ENCODE measurements around the gene MAGI3. TPM values are rescaled to one million over a fixed set of nuclear protein-coding genes. Genes with fewer than 3 reads are reported as not detected.
"Not testable (repeated sequence)": the region's sequence is repeated elsewhere in the genome, so short reads cannot be mapped to it uniquely, and the experiment has no call there.

MAGI3 gene
- total RNA-seq, 1 donor from 2014 or later, result 33.1 TPM

GRCh38 chr1:113581323-113581722 lies 191.0 kb downstream of the MAGI3 start:
- no peak for DNase-seq

GRCh38 chr1:113582084-113582483 lies 191.8 kb downstream of the MAGI3 start:
- DNase-seq, result no peak

- no peak for DNase-seq
Observed at GRCh38 chr1:113587475-113587874, 197.2 kb downstream of the MAGI3 start.

- no peak for DNase-seq
Observed at GRCh38 chr1:113592230-113592629, 201.9 kb downstream of the MAGI3 start.

- no peak for DNase-seq
Observed at GRCh38 chr1:113593550-113594297, 203.4 kb downstream of the MAGI3 start.

GRCh38 chr1:113604466-113604865 lies 214.2 kb downstream of the MAGI3 start:
- DNase-seq, result not testable (repeated sequence)

- DNase-seq, result no peak
Observed at GRCh38 chr1:113605146-113605545, 214.8 kb downstream of the MAGI3 start.

- no peak for DNase-seq
Observed at GRCh38 chr1:113608399-113608798, 218.1 kb downstream of the MAGI3 start.

GRCh38 chr1:113610372-113610771 lies 220.1 kb downstream of the MAGI3 start:
- no peak for DNase-seq

GRCh38 chr1:113615425-113615824 lies 225.1 kb downstream of the MAGI3 start:
- no peak for DNase-seq

GRCh38 chr1:113616156-113616555 lies 225.8 kb downstream of the MAGI3 start:
- DNase-seq, result peak; percentile 26

- no peak for DNase-seq
Observed at GRCh38 chr1:113617438-113618141, 227.3 kb downstream of the MAGI3 start.

- no peak for DNase-seq
Observed at GRCh38 chr1:113628997-113629396, 238.7 kb downstream of the MAGI3 start.

GRCh38 chr1:113630340-113631327 lies 240.3 kb downstream of the MAGI3 start:
- no peak for DNase-seq

- no peak for DNase-seq
Observed at GRCh38 chr1:113641396-113641795, 251.1 kb downstream of the MAGI3 start.

GRCh38 chr1:113647164-113647563 lies 256.8 kb downstream of the MAGI3 start:
- DNase-seq, result no peak

GRCh38 chr1:113648478-113648877 lies 258.2 kb downstream of the MAGI3 start:
- DNase-seq, result no peak

- DNase-seq, result no peak
Observed at GRCh38 chr1:113652771-113653170, 262.5 kb downstream of the MAGI3 start.

GRCh38 chr1:113653741-113654140 lies 263.4 kb downstream of the MAGI3 start:
- no peak for DNase-seq

GRCh38 chr1:113654883-113655282 lies 264.6 kb downstream of the MAGI3 start:
- no peak for DNase-seq

- no peak for DNase-seq
Observed at GRCh38 chr1:113657126-113657525, 266.8 kb downstream of the MAGI3 start.

GRCh38 chr1:113657556-113658063 lies 267.3 kb downstream of the MAGI3 start:
- no peak for DNase-seq

Data from occipital lobe (tissue), 2 donors.